Measurements from ENCODE around the gene MGAT3. TPM values are rescaled to one million over a fixed set of nuclear protein-coding genes. Genes with fewer than 3 reads are reported as not detected.
A peak's percentile ranks its signal among the peaks of the same experiment; 100 is the strongest.

The MGAT3 gene
- polyA plus RNA-seq, 1 of the 3 experiments (the other 2 are of a cell fraction): 0.16 TPM

DNA sequence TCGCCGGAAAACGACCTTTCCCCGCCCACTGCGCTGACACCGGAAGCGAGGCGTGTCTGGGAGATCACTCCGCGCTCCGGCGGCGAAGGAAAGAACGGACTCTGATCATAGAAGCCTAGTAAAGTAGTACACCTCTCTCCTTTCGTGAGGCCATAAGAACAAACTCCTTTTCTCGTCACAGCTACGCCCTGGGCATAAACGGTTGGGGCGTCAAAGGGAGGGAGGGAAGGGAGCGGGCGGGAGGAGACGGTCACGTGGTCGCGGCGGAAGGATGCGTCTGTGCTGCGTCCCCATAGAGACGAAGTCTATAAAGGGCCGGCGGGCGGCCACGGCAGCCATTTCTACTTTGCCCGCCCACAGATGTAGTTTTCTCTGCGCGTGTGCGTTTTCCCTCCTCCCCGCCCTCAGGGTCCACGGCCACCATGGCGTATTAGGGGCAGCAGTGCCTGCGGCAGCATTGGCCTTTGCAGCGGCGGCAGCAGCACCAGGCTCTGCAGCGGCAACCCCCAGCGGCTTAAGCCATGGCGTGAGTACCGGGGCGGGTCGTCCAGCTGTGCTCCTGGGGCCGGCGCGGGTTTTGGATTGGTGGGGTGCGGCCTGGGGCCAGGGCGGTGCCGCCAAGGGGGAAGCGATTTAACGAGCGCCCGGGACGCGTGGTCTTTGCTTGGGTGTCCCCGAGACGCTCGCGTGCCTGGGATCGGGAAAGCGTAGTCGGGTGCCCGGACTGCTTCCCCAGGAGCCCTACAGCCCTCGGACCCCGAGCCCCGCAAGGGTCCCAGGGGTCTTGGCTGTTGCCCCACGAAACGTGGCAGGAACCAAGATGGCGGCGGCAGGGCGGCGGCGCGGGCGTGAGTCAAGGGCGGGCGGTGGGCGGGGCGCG, 63.7 kb downstream of the MGAT3 start, which contains the start of gene ATF4:
Gene ATF4, plus strand, starts transcription at position 337 of the 880 bp plus-strand sequence. CDS start 884 bp downstream, outside the sequence.
- Histone ChIP-seq H3F3A (replicated peaks; ENCODE audit: insufficient read depth) (peaks cover 34% of the 10 kb centered on the region), H2AFZ (ENCODE audit: low read depth) (peak within 1 kb of the TSS; percentile 29; the same call in 1 of the 2 replicates), H3K79me2 (ENCODE audit: insufficient read depth) (peaks cover 46% of the 10 kb centered on the region), H3K36me3 (replicated peaks in 1 of 2; ENCODE audit: control insufficient read depth in 1 of 2, insufficient read depth in 2 of 2, low read length in 1 of 2) (peaks cover 16 to 32% of the 10 kb centered on the region in 2 experiments), H3K27ac (ENCODE audit: low read depth in 2 of 2, low read length in 1 of 2) (peak within 1 kb of the TSS; percentile 92 to 93), H3K9me3 (no peaks in the 10 kb centered on the region), H4K20me1 (ENCODE audit: insufficient read depth) (peaks cover 46% of the 10 kb centered on the region), H3K27me3 (ENCODE audit: insufficient read depth) (no peaks in the 10 kb centered on the region), H3K4me1 (ENCODE audit: control insufficient read depth in 1 of 2, insufficient read depth in 2 of 2, low read depth in 1 of 2, low read length in 1 of 2) (peaks cover 8 to 21% of the 10 kb centered on the region in 2 experiments; a peak in 2 of 4 replicates), H3K4me2 (peak within 1 kb of the TSS; percentile 86), H3K4me3 (ENCODE audit: low read depth in 2 of 2, low read length in 1 of 2) (peak within 1 kb of the TSS; percentile 70 to 76), H3K9ac (peak within 1 kb of the TSS; percentile 99), H3K9me2 (no peaks in the 10 kb centered on the region)
- no peak for TF ChIP-seq NRF1 (IDR thresholded peaks at IDR 0.05; ENCODE audit: low read depth, low read length)
- TF ChIP-seq, protein P1, sequence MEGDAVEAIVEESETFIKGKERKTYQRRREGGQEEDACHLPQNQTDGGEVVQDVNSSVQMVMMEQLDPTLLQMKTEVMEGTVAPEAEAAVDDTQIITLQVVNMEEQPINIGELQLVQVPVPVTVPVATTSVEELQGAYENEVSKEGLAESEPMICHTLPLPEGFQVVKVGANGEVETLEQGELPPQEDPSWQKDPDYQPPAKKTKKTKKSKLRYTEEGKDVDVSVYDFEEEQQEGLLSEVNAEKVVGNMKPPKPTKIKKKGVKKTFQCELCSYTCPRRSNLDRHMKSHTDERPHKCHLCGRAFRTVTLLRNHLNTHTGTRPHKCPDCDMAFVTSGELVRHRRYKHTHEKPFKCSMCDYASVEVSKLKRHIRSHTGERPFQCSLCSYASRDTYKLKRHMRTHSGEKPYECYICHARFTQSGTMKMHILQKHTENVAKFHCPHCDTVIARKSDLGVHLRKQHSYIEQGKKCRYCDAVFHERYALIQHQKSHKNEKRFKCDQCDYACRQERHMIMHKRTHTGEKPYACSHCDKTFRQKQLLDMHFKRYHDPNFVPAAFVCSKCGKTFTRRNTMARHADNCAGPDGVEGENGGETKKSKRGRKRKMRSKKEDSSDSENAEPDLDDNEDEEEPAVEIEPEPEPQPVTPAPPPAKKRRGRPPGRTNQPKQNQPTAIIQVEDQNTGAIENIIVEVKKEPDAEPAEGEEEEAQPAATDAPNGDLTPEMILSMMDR (IDR thresholded peaks at IDR 0.05): no peak
- TF ChIP-seq RXRA (IDR thresholded peaks at IDR 0.05; ENCODE audit: borderline replicate concordance, low read depth): no peak
- TF ChIP-seq, protein P2, sequence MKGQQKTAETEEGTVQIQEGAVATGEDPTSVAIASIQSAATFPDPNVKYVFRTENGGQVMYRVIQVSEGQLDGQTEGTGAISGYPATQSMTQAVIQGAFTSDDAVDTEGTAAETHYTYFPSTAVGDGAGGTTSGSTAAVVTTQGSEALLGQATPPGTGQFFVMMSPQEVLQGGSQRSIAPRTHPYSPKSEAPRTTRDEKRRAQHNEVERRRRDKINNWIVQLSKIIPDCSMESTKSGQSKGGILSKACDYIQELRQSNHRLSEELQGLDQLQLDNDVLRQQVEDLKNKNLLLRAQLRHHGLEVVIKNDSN (IDR thresholded peaks at IDR 0.05; ENCODE audit: borderline replicate concordance, low read depth): peak; percentile 98
- TF ChIP-seq, protein P3, sequence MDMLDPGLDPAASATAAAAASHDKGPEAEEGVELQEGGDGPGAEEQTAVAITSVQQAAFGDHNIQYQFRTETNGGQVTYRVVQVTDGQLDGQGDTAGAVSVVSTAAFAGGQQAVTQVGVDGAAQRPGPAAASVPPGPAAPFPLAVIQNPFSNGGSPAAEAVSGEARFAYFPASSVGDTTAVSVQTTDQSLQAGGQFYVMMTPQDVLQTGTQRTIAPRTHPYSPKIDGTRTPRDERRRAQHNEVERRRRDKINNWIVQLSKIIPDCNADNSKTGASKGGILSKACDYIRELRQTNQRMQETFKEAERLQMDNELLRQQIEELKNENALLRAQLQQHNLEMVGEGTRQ (IDR thresholded peaks at IDR 0.05; ENCODE audit: borderline replicate concordance, low read depth, low read length): peak; percentile 47; the same call in 1 of the 2 replicates
- peak; percentile 59 for TF ChIP-seq ELF1 (IDR thresholded peaks at IDR 0.05)
- TF ChIP-seq YY1 (IDR thresholded peaks at IDR 0.05; ENCODE audit: low read depth): peak; percentile 87
- TF ChIP-seq, protein P4, sequence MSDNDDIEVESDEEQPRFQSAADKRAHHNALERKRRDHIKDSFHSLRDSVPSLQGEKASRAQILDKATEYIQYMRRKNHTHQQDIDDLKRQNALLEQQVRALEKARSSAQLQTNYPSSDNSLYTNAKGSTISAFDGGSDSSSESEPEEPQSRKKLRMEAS (IDR thresholded peaks at IDR 0.05; ENCODE audit: low read depth): peak; percentile 58; the same call in 1 of the 2 replicates
- peak; percentile 79 for TF ChIP-seq GABPA (IDR thresholded peaks at IDR 0.05; ENCODE audit: low read depth)
- peak; percentile 88; the same call in 1 of the 2 replicates for TF ChIP-seq TAF1 (IDR thresholded peaks at IDR 0.05; ENCODE audit: borderline replicate concordance, low read depth, low read length)
- TF ChIP-seq, protein P5, sequence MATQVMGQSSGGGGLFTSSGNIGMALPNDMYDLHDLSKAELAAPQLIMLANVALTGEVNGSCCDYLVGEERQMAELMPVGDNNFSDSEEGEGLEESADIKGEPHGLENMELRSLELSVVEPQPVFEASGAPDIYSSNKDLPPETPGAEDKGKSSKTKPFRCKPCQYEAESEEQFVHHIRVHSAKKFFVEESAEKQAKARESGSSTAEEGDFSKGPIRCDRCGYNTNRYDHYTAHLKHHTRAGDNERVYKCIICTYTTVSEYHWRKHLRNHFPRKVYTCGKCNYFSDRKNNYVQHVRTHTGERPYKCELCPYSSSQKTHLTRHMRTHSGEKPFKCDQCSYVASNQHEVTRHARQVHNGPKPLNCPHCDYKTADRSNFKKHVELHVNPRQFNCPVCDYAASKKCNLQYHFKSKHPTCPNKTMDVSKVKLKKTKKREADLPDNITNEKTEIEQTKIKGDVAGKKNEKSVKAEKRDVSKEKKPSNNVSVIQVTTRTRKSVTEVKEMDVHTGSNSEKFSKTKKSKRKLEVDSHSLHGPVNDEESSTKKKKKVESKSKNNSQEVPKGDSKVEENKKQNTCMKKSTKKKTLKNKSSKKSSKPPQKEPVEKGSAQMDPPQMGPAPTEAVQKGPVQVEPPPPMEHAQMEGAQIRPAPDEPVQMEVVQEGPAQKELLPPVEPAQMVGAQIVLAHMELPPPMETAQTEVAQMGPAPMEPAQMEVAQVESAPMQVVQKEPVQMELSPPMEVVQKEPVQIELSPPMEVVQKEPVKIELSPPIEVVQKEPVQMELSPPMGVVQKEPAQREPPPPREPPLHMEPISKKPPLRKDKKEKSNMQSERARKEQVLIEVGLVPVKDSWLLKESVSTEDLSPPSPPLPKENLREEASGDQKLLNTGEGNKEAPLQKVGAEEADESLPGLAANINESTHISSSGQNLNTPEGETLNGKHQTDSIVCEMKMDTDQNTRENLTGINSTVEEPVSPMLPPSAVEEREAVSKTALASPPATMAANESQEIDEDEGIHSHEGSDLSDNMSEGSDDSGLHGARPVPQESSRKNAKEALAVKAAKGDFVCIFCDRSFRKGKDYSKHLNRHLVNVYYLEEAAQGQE (IDR thresholded peaks at IDR 0.05; ENCODE audit: low read depth, low read length): no peak
- TF ChIP-seq, protein P6, sequence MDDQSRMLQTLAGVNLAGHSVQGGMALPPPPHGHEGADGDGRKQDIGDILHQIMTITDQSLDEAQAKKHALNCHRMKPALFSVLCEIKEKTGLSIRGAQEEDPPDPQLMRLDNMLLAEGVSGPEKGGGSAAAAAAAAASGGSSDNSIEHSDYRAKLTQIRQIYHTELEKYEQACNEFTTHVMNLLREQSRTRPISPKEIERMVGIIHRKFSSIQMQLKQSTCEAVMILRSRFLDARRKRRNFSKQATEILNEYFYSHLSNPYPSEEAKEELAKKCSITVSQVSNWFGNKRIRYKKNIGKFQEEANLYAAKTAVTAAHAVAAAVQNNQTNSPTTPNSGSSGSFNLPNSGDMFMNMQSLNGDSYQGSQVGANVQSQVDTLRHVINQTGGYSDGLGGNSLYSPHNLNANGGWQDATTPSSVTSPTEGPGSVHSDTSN (IDR thresholded peaks at IDR 0.05): peak; percentile 43
- TF ChIP-seq SMC3 (IDR thresholded peaks at IDR 0.05; ENCODE audit: low read depth, low read length): no peak
- TF ChIP-seq, protein P7, sequence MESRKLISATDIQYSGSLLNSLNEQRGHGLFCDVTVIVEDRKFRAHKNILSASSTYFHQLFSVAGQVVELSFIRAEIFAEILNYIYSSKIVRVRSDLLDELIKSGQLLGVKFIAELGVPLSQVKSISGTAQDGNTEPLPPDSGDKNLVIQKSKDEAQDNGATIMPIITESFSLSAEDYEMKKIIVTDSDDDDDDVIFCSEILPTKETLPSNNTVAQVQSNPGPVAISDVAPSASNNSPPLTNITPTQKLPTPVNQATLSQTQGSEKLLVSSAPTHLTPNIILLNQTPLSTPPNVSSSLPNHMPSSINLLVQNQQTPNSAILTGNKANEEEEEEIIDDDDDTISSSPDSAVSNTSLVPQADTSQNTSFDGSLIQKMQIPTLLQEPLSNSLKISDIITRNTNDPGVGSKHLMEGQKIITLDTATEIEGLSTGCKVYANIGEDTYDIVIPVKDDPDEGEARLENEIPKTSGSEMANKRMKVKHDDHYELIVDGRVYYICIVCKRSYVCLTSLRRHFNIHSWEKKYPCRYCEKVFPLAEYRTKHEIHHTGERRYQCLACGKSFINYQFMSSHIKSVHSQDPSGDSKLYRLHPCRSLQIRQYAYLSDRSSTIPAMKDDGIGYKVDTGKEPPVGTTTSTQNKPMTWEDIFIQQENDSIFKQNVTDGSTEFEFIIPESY (IDR thresholded peaks at IDR 0.05; ENCODE audit: borderline replicate concordance, low read depth): peak; percentile 30; the same call in 1 of the 2 replicates
- TF ChIP-seq POLR2AphosphoS5 (IDR thresholded peaks at IDR 0.05; ENCODE audit: low read depth, low read length): peak; percentile 94
- ChIA-PET CTCF (interaction anchor here (0.7 to 1.9 kb wide), 3 partner anchors 8 to 121 kb away, joined by 3 to 7 read pairs (median 3); partner anchors contain the start of gene TAB1), POLR2A (interaction anchor here (0.5 to 1.7 kb wide), 10 partner anchors 8 to 202 kb away, joined by 3 to 14 read pairs (median 3); partner anchors contain the start of gene MIEF1)
- DNase-seq: peak; percentile 75
- WGBS (ENCODE audit: low lambda C conversion rate): 2% methylated on average over 10 of the region's 86 CpGs

Measured in SK-N-SH (cell line).